Left ventricle myocardium inferior (tissue), 1 donor: ENCODE measurements around the gene MAFG. TPM values are rescaled to one million over a fixed set of nuclear protein-coding genes. Genes with fewer than 3 reads are reported as not detected.
A peak's percentile ranks its signal among the peaks of the same experiment; 100 is the strongest.

Source experiments
- DNase-seq: peaks from one replicate; pipeline ENCODE4 v3.0.0-alpha.2; 2020
- H3K27ac ChIP-seq: fragments of 200-600 bp; replicated peaks from 2 replicates; pipeline ENCODE4 v1.8.0; 2021
- H3K27me3 ChIP-seq: fragments of 200-600 bp; 2 replicates; pipeline ENCODE4 v1.8.0; 2021; ENCODE audit warnings: low read depth
- H3K36me3 ChIP-seq: fragments of 200-600 bp; 2 replicates; pipeline ENCODE4 v1.8.0; 2021
- H3K4me1 ChIP-seq: fragments of 200-600 bp; 2 replicates; pipeline ENCODE4 v1.8.0; 2021
- H3K4me3 ChIP-seq: fragments of 200-600 bp; 2 replicates; pipeline ENCODE4 v1.8.0; 2021; ENCODE audit warnings: mild to moderate bottlenecking, moderate library complexity
- H3K9me3 ChIP-seq: fragments of 200-600 bp; replicated peaks from 2 replicates; pipeline ENCODE4 v1.8.0; 2021
- intact Hi-C: fragments of 100-400 bp; cut with micrococcal nuclease; formaldehyde crosslinking; loops from one replicate; pipeline ENCODE4 v1.11.0; 2022
- total RNA-seq: library from RNA; stranded (reverse); fragmentation: NEBNext Ultra II Directional; extraction: Animal tissue kit (Norgen Biotek cat#: 25700); gene quantifications from one replicate; pipeline ENCODE4 v1.2.1, GENCODE V29; 2021
- TF ChIP-seq, protein P1 (sequence below): fragments of 200-600 bp; IDR thresholded peaks from 2 replicates; pipeline ENCODE4 v1.8.0; 2021; ENCODE audit warnings: antibody characterized with exemption, mild to moderate bottlenecking, borderline replicate concordance
- donor health status: DM: no; HTN: yes; CAD: no; lungs with severe emphysema.

Gene MAFG
- total RNA-seq, 1 donor from 2014 or later: 24.3 TPM

DNA sequence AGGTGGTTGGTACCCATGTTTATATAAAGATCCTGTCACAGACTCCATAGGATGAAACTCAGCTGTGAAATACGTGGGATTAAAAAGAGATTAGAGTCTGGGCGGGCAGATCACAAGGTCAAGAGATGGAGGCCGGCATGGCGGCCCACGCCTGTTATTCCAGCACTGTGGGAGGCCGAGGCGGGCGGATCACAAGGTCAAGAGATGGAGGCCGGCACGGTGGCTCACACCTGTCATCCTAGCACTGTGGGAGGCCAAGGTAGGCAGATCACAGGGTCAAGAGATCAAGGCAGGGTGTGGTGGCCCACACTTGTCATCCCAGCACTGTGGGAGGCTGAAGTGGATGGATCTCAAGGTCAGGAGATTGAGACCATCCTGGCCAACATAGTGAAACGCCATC lies 32.1 kb downstream of the MAFG start:
- TF ChIP-seq, protein P1, sequence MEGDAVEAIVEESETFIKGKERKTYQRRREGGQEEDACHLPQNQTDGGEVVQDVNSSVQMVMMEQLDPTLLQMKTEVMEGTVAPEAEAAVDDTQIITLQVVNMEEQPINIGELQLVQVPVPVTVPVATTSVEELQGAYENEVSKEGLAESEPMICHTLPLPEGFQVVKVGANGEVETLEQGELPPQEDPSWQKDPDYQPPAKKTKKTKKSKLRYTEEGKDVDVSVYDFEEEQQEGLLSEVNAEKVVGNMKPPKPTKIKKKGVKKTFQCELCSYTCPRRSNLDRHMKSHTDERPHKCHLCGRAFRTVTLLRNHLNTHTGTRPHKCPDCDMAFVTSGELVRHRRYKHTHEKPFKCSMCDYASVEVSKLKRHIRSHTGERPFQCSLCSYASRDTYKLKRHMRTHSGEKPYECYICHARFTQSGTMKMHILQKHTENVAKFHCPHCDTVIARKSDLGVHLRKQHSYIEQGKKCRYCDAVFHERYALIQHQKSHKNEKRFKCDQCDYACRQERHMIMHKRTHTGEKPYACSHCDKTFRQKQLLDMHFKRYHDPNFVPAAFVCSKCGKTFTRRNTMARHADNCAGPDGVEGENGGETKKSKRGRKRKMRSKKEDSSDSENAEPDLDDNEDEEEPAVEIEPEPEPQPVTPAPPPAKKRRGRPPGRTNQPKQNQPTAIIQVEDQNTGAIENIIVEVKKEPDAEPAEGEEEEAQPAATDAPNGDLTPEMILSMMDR: no peak
- no peak overlapping the region for H3K27ac ChIP-seq
- no peak overlapping the region for H3K4me3 ChIP-seq
- H3K36me3 ChIP-seq: peaks cover 69% of the 10 kb centered on the region
- no peaks in the 10 kb centered on the region for H3K9me3 ChIP-seq
- no peak for DNase-seq
- intact Hi-C loops: no loop called here
- H3K27me3 ChIP-seq: no peaks in the 10 kb centered on the region
- H3K4me1 ChIP-seq: peaks cover 28% of the 10 kb centered on the region

DNA sequence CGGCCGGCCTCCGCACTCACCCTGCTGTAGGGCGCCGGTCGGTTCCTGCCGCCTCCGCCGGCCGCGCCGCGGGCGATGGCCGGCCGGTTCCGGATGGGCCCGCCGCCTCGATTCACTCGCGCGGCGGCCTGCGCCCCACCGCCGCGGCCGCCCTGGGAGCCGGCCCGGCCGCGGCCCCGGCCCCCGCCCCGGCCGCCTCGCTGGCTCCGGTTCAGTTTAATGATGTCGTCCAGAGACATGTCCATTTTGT lies 36.3 kb downstream of the MAFG start:
- Histone ChIP-seq H3K27me3 (no peaks in the 10 kb centered on the region), H3K9me3 (no peaks in the 10 kb centered on the region), H3K36me3 (peaks cover 66% of the 10 kb centered on the region), H3K27ac (peak overlapping the region; percentile 93), H3K4me1 (peaks cover 43% of the 10 kb centered on the region), H3K4me3 (peak overlapping the region; percentile 94)
- TF ChIP-seq, protein P1: no peak
- DNase-seq: no peak
- intact Hi-C loops: no loop called here

DNA sequence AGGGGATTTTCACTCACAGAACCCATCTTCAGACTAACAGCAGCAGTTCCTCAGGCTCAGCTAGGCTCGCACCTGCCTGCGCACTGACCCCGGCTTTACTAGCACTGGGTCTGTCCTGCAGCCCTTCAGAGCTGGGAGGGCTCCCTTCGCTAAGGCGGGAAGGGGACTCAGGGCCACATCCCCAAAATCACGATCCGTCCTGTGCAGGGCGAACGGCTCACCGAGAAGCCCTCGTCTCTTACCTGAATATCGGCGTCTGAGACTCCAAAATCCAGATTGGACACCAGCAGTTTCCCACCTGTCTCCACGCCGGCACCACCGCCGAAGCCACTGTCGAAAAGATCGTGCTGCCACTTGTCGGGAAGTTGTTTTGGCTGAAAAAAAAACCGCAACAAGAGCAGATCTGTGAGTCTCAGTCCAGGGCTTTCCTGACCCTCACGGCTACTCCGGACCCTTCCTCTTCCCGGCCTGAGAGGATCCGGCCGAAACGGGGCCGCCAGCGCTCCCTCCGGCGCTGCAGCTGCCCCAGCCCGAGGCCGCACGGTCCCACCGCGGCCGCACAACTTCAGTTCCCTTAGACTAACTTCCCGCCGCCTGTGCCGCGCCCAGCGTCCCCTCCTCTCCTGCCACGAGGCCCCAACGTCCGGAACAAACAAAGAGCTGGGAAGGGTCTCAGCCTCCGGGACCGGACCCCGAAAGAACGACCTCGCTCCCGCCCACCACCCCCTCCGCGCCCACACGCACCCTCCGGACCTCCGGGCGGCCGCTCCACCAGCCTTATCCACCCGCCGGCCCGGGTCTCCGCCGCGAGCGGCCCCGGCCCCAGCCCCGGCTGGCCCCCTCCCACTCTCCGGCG lies 36.9 kb downstream of the MAFG start:
- H3K27me3 ChIP-seq: no peaks in the 10 kb centered on the region
- intact Hi-C loops: no loop called here
- H3K4me3 ChIP-seq: peak overlapping the region; percentile 94
- no peaks in the 10 kb centered on the region for H3K9me3 ChIP-seq
- TF ChIP-seq, protein P1: no peak
- peaks cover 49% of the 10 kb centered on the region for H3K4me1 ChIP-seq
- H3K36me3 ChIP-seq: peaks cover 65% of the 10 kb centered on the region
- no peak for DNase-seq
- peak overlapping the region; percentile 93 for H3K27ac ChIP-seq

DNA sequence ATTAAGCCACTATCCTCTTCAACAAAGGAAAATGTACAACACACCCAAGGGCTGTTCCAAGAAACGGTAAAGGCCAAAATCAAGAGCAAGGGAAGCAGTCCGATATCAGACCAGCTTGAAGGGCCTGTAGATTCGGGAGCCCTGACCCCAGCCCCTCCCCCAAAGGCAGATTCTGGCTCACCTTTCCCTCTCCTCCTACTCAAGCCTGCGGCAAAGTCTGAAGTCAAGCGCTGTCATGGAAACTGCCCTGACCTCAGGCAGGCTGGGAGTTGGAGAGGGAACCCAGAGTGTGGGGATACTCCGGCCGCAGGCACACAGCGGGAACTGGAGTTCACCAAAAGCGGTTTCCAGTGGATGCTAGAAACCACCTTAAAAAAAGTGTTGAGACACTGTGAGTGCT lies 37.9 kb downstream of the MAFG start:
- no peaks in the 10 kb centered on the region for H3K9me3 ChIP-seq
- DNase-seq: no peak
- intact Hi-C loops: no loop called here
- peaks cover 60% of the 10 kb centered on the region for H3K4me1 ChIP-seq
- TF ChIP-seq, protein P1: no peak
- H3K36me3 ChIP-seq: peaks cover 59% of the 10 kb centered on the region
- H3K4me3 ChIP-seq: peak overlapping the region; percentile 94
- no peaks in the 10 kb centered on the region for H3K27me3 ChIP-seq
- no peak overlapping the region for H3K27ac ChIP-seq

DNA sequence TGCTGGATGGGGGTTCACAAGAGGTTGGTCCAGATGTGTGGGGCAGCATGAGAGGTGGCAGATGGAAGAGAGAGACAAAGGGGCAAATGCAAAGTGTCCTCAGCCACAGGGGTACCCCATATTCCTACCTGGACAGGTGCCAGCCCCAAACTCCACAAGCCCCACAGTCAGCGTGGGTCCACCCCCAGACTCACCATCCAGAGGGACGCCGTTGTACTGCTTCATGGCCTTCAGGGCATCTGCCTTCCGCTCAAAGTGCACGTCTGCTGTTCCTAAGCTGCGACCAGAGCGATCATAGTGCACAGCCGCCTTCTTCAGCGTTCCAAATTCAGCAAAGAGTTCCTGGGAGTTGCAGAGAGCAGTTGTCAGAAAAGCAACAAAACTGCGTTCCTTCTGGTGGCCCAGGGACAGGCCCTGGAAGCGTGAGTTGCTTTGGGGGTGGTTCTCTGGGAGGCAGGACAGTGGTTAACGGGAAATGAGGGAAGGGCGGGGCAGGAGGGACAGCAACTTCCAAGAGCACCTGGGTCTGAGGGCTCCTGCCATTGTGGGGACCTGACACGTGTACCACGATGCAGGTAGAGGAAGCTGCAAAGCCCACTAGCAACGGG lies 38.4 kb downstream of the MAFG start:
- TF ChIP-seq, protein P1: no peak
- no peak for DNase-seq

More for the DNA sequence above, 38.4 kb downstream of the MAFG start:
- Histone ChIP-seq H3K4me3 (peak overlapping the region; percentile 94), H3K9me3 (no peaks in the 10 kb centered on the region), H3K36me3 (peaks cover 54% of the 10 kb centered on the region), H3K27ac (no peak overlapping the region), H3K27me3 (no peaks in the 10 kb centered on the region), H3K4me1 (peaks cover 64% of the 10 kb centered on the region)
- intact Hi-C loops: no loop called here
